Fibroblast of mammary gland (primary cell): Measurements from ENCODE around the gene PTPRN.

Source experiments
- DNase-seq: peaks from one replicate; pipeline ENCODE4 v3.0.0-alpha.2; 2010; ENCODE audit warnings: low read depth
- H3K4me3 ChIP-seq: 2 replicates; pipeline ENCODE4 v1.5.1; 2011; ENCODE audit warnings: low read depth, mild to moderate bottlenecking, low read length, moderate library complexity; ENCODE audit not compliant: control insufficient read depth
- CTCF ChIP-seq: conservative IDR thresholded peaks from 2 replicates; pipeline ENCODE4 v1.5.1; 2011; ENCODE audit warnings: low read depth, low read length, inconsistent platforms; ENCODE audit not compliant: control insufficient read depth, insufficient read depth

The PTPRN gene

GRCh38 chr2:219250049-219250781, 59.0 kb downstream of the PTPRN start:
- TF ChIP-seq CTCF, result no peak
- DNase-seq, result no peak
- H3K4me3 ChIP-seq, result no peak overlapping the region

- no peak for TF ChIP-seq CTCF
- DNase-seq, result peak; percentile 83
- H3K4me3 ChIP-seq, result no peak overlapping the region
Measured at GRCh38 chr2:219249203-219249980, 59.8 kb downstream of the PTPRN start.

GRCh38 chr2:219248845-219249202, 60.4 kb downstream of the PTPRN start:
- no peak for DNase-seq
- H3K4me3 ChIP-seq, result no peak overlapping the region
- TF ChIP-seq CTCF, result no peak

- TF ChIP-seq CTCF, result no peak
- no peak overlapping the region for H3K4me3 ChIP-seq
- DNase-seq, result no peak
Measured at GRCh38 chr2:219247678-219248642, 61.2 kb downstream of the PTPRN start.

GRCh38 chr2:219246559-219246958, 62.6 kb downstream of the PTPRN start:
- DNase-seq, result no peak
- TF ChIP-seq CTCF, result no peak
- H3K4me3 ChIP-seq, result peak overlapping the region; percentile 91

- TF ChIP-seq CTCF, result no peak
- H3K4me3 ChIP-seq, result peak overlapping the region; percentile 91
- no peak for DNase-seq
Measured at GRCh38 chr2:219245899-219246230, 63.3 kb downstream of the PTPRN start.
